Measurements from ENCODE around the gene FAU.
"Not testable (repeated sequence)": the region's sequence is repeated elsewhere in the genome, so short reads cannot be mapped to it uniquely, and the experiment has no call there.

The FAU gene

GRCh38 chr11:65121865-65122696, at the start of gene FAU, which contains the start of gene MRPL49:
FAU (minus strand) TSS chr11:65122134; CDS start chr11:65121813, 321 bp downstream.
MRPL49 (plus strand) TSS chr11:65122321; CDS start chr11:65122347, 26 bp downstream.
- peak; percentile 80 for FAIRE-seq

- no peak for FAIRE-seq
Measured at GRCh38 chr11:65170058-65170534, 48.2 kb upstream of the FAU start, which contains the start of gene SPDYC. SPDYC (plus strand) TSS chr11:65170233; CDS start chr11:65171358, 1,125 bp downstream.

GRCh38 chr11:65169164-65169641, 47.3 kb upstream of the FAU start:
- FAIRE-seq, result no peak

- FAIRE-seq, result no peak
Measured at GRCh38 chr11:65167656-65168055, 45.7 kb upstream of the FAU start.

GRCh38 chr11:65166893-65167292, 45.0 kb upstream of the FAU start:
- no peak for FAIRE-seq

- no peak for FAIRE-seq
Measured at GRCh38 chr11:65165410-65166317, 43.7 kb upstream of the FAU start.

GRCh38 chr11:65163684-65164083, 41.8 kb upstream of the FAU start:
- no peak for FAIRE-seq

- no peak for FAIRE-seq
Measured at GRCh38 chr11:65160643-65161042, 38.7 kb upstream of the FAU start.

- FAIRE-seq, result no peak
Measured at GRCh38 chr11:65159012-65159411, 37.1 kb upstream of the FAU start.

- FAIRE-seq, result no peak
Measured at GRCh38 chr11:65157336-65157735, 35.4 kb upstream of the FAU start.

GRCh38 chr11:65156926-65157325, 35.0 kb upstream of the FAU start:
- FAIRE-seq, result no peak

GRCh38 chr11:65156256-65156655, 34.3 kb upstream of the FAU start:
- FAIRE-seq, result no peak

GRCh38 chr11:65152122-65152521, 30.2 kb upstream of the FAU start:
- no peak for FAIRE-seq

GRCh38 chr11:65151331-65151899, 29.5 kb upstream of the FAU start:
- no peak for FAIRE-seq

GRCh38 chr11:65150509-65151299, 28.8 kb upstream of the FAU start:
- no peak for FAIRE-seq

- FAIRE-seq, result not testable (repeated sequence)
Measured at GRCh38 chr11:65150131-65150508, 28.2 kb upstream of the FAU start.

- FAIRE-seq, result no peak
Measured at GRCh38 chr11:65148657-65149056, 26.7 kb upstream of the FAU start.

- no peak for FAIRE-seq
Measured at GRCh38 chr11:65147352-65148075, 25.6 kb upstream of the FAU start.

GRCh38 chr11:65141896-65142494, 20.1 kb upstream of the FAU start:
- no peak for FAIRE-seq

- no peak for FAIRE-seq
Measured at GRCh38 chr11:65136515-65137096, 14.7 kb upstream of the FAU start.

Data from TTC549 (cell line).